Gastroesophageal sphincter (tissue), 3 donors: ENCODE data around the gene TTLL4.

ENCODE experiments used
- CTCF ChIP-seq, 4 experiments: fragments of 200-600 bp in 2 of 4; fragments of 450-650 bp in 2 of 4; sonication (generic) in 1 of 4; IDR thresholded peaks; one replicate each; pipeline ENCODE4 v1.5.1; 2017 to 2019; ENCODE audit warnings: antibody characterized with exemption in 4 of 4, mild to moderate bottlenecking in 2 of 4, moderate library complexity in 2 of 4
- POLR2A ChIP-seq, 2 donors: fragments of 450-650 bp; IDR thresholded peaks; one replicate each; pipeline ENCODE4 v1.6.1; 2017; ENCODE audit warnings: antibody characterized with exemption in 2 of 2, mild to moderate bottlenecking in 2 of 2, moderate library complexity in 1 of 2

- TF ChIP-seq CTCF (IDR thresholded peaks at IDR 0.05) (no peak), POLR2A (IDR thresholded peaks at IDR 0.05) (no peak)
These were observed 21.6 kb downstream of the TTLL4 start for GRCh38 chr2:218732052-218732760.
